Smooth muscle cell of the coronary artery (primary cell): Measurements from ENCODE around the gene LEP. TPM values are rescaled to one million over a fixed set of nuclear protein-coding genes. Genes with fewer than 3 reads are reported as not detected.

Experiments used
- total RNA-seq: library from RNA; depleted of rRNA; stranded (reverse); fragments of >200 nt; gene quantifications from 2 replicates; pipeline ENCODE4 v1.2.3, GENCODE V29; 2014; ENCODE audit warnings: low replicate concordance

The LEP gene
- total RNA-seq = 0.94 TPM in 1 of 2 replicates, not detected in the other

DNA sequence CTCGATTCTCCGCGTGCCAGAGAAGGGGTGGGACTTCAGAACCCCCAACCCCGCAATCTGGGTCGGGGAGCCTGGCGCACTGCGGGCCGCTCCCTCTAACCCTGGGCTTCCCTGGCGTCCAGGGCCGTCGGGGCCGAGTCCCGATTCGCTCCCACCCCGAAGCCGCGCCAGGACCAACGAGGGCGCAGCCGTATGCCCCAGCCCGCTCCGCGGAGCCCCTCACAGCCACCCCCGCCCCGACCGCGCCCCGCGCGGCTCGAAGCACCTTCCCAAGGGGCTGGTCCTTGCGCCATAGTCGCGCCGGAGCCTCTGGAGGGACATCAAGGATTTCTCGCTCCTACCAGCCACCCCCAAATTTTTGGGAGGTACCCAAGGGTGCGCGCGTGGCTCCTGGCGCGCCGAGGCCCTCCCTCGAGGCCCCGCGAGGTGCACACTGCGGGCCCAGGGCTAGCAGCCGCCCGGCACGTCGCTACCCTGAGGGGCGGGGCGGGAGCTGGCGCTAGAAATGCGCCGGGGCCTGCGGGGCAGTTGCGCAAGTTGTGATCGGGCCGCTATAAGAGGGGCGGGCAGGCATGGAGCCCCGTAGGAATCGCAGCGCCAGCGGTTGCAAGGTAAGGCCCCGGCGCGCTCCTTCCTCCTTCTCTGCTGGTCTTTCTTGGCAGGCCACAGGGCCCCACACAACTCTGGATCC lies at the start of gene LEP:
TSS of gene LEP (plus strand) at position 583 of the 691 bp plus-strand sequence. CDS start 10,741 bp downstream, outside the sequence.

Other genes starting within 250 kb of the LEP start
- gene LRRC4, start 209.8 kb upstream of the LEP start, total RNA-seq = under 0.01 TPM in 1 of 2 replicates, not detected in the other
- 14.2 and 18.0 TPM in 2 replicates for gene RBM28, start 102.6 kb downstream of the LEP start, total RNA-seq
- not detected in 2 replicates for gene PRRT4, start 120.4 kb downstream of the LEP start, total RNA-seq
- gene IMPDH1, start 168.7 kb downstream of the LEP start, total RNA-seq = 61.1 and 63.5 TPM in 2 replicates
- 10.2 and 18.5 TPM in 2 replicates for gene HILPDA, start 214.6 kb downstream of the LEP start, total RNA-seq
- 12.1 and 30.6 TPM in 2 replicates for gene METTL2B, start 235.5 kb downstream of the LEP start, total RNA-seq